ENCODE results near the gene SPRED1. TPM values are rescaled to one million over a fixed set of nuclear protein-coding genes. Genes with fewer than 3 reads are reported as not detected.

The SPRED1 gene
- total and polyA plus RNA-seq, 2 donors from 2014 or later: 4.6 to 36.2 TPM

GRCh38 chr15:38224486-38224885 is 28.1 kb upstream of the SPRED1 start:
- DNase-seq (no peak), FAIRE-seq (no peak)
- Histone ChIP-seq H3K4me1 (ENCODE audit: control insufficient read depth in 2 of 3, insufficient read depth in 2 of 3, low read depth in 1 of 3, low read length in 3 of 3) (peaks cover 0 to 3% (median 0%) of the 10 kb centered on the region in 3 donors), H3K27ac (ENCODE audit: low read depth in 2 of 2, low read length in 2 of 2) (no peak overlapping the region), H3K36me3 (ENCODE audit: control insufficient read depth in 2 of 3, insufficient read depth in 3 of 3, low read length in 3 of 3) (no peaks in the 10 kb centered on the region), H3K9me3 (ENCODE audit: control insufficient read depth in 2 of 3, insufficient read depth in 1 of 3, low read length in 3 of 3) (no peaks in the 10 kb centered on the region), H3K9ac (ENCODE audit: low read length in 3 of 3) (no peak overlapping the region), H3K27me3 (ENCODE audit: control insufficient read depth, insufficient read depth, low read length) (no peaks in the 10 kb centered on the region), H3K4me3 (ENCODE audit: low read length in 3 of 3) (no peak overlapping the region)
- intact Hi-C loops (cut with DNase I): no loop called here
- TF ChIP-seq, protein P1, sequence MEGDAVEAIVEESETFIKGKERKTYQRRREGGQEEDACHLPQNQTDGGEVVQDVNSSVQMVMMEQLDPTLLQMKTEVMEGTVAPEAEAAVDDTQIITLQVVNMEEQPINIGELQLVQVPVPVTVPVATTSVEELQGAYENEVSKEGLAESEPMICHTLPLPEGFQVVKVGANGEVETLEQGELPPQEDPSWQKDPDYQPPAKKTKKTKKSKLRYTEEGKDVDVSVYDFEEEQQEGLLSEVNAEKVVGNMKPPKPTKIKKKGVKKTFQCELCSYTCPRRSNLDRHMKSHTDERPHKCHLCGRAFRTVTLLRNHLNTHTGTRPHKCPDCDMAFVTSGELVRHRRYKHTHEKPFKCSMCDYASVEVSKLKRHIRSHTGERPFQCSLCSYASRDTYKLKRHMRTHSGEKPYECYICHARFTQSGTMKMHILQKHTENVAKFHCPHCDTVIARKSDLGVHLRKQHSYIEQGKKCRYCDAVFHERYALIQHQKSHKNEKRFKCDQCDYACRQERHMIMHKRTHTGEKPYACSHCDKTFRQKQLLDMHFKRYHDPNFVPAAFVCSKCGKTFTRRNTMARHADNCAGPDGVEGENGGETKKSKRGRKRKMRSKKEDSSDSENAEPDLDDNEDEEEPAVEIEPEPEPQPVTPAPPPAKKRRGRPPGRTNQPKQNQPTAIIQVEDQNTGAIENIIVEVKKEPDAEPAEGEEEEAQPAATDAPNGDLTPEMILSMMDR (IDR thresholded peaks at IDR 0.05; ENCODE audit: borderline replicate concordance, extremely low read depth, insufficient read depth): no peak

DNA sequence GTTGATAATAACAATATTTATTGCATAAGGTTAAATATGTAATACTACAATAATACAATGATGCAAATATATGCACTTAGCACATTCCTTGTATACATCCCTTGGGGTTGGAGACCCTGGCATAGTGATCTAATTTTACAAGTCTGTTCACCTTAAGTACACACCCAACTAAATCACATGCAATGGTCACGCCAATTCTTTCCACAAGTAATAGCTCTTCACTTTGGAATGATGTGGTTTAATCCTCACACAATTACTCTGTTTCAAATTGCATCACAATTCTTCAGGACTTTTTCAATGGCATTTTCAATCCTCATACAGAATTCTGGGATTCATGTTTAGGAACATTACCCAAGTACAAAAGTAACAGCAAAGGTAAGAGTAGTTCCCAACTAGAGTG is 27.3 kb upstream of the SPRED1 start:
- Histone ChIP-seq H3K9ac (ENCODE audit: low read length in 3 of 3) (no peak overlapping the region), H3K36me3 (ENCODE audit: control insufficient read depth in 2 of 3, insufficient read depth in 3 of 3, low read length in 3 of 3) (no peaks in the 10 kb centered on the region), H3K27ac (ENCODE audit: low read depth in 2 of 2, low read length in 2 of 2) (no peak overlapping the region), H3K4me3 (ENCODE audit: low read length in 3 of 3) (no peak overlapping the region), H3K27me3 (ENCODE audit: control insufficient read depth, insufficient read depth, low read length) (no peaks in the 10 kb centered on the region), H3K9me3 (ENCODE audit: control insufficient read depth in 2 of 3, insufficient read depth in 1 of 3, low read length in 3 of 3) (no peaks in the 10 kb centered on the region), H3K4me1 (ENCODE audit: control insufficient read depth in 2 of 3, insufficient read depth in 2 of 3, low read depth in 1 of 3, low read length in 3 of 3) (peaks cover 0 to 3% (median 0%) of the 10 kb centered on the region in 3 donors)
- FAIRE-seq (no peak), DNase-seq (no peak)
- intact Hi-C loops (cut with DNase I): no loop called here
- TF ChIP-seq, protein P1 (IDR thresholded peaks at IDR 0.05; ENCODE audit: borderline replicate concordance, extremely low read depth, insufficient read depth): no peak

GRCh38 chr15:38226608-38227266 is 25.9 kb upstream of the SPRED1 start:
- peak; percentile 38 for FAIRE-seq
- Histone ChIP-seq H3K9ac (ENCODE audit: low read length in 3 of 3) (no peak overlapping the region), H3K4me3 (ENCODE audit: low read length in 3 of 3) (no peak overlapping the region), H3K27me3 (ENCODE audit: control insufficient read depth, insufficient read depth, low read length) (no peaks in the 10 kb centered on the region), H3K9me3 (ENCODE audit: control insufficient read depth in 2 of 3, insufficient read depth in 1 of 3, low read length in 3 of 3) (no peaks in the 10 kb centered on the region), H3K27ac (ENCODE audit: low read depth in 2 of 2, low read length in 2 of 2) (no peak overlapping the region), H3K36me3 (ENCODE audit: control insufficient read depth in 2 of 3, insufficient read depth in 3 of 3, low read length in 3 of 3) (no peaks in the 10 kb centered on the region), H3K4me1 (ENCODE audit: control insufficient read depth in 2 of 3, insufficient read depth in 2 of 3, low read depth in 1 of 3, low read length in 3 of 3) (peaks cover 0 to 3% (median 0%) of the 10 kb centered on the region in 3 donors)
- intact Hi-C loops (cut with DNase I): no loop called here
- TF ChIP-seq, protein P1 (IDR thresholded peaks at IDR 0.05; ENCODE audit: borderline replicate concordance, extremely low read depth, insufficient read depth): no peak
- DNase-seq: peak in 1 of 5 donors; percentile 31

Measured in kidney (tissue), 14 donors.